ENCODE data around the gene FN3K. TPM values are rescaled to one million over a fixed set of nuclear protein-coding genes. Genes with fewer than 3 reads are reported as not detected.

Gene FN3K
- total RNA-seq, 1 donor from 2014 or later: 5.8 TPM

GRCh38 chr17:82699551-82699950, 35.9 kb upstream of the FN3K start:
- H3K4me3 ChIP-seq (ENCODE audit: low read depth, low read length): no peak overlapping the region
- TF ChIP-seq CTCF (IDR thresholded peaks at IDR 0.05; ENCODE audit: insufficient read depth, low read length, poor library complexity, severe bottlenecking): no peak
- H3K36me3 ChIP-seq (ENCODE audit: control insufficient read depth, insufficient read depth, low read length): no peaks in the 10 kb centered on the region
- DNase-seq (ENCODE audit: low read depth): no peak
- peaks cover 10% of the 10 kb centered on the region for H3K27me3 ChIP-seq (ENCODE audit: control insufficient read depth, insufficient read depth, low read length)

- no peak for TF ChIP-seq CTCF (IDR thresholded peaks at IDR 0.05; ENCODE audit: insufficient read depth, low read length, poor library complexity, severe bottlenecking)
These were observed 33.0 kb upstream of the FN3K start for GRCh38 chr17:82702231-82702927.

GRCh38 chr17:82703036-82703745, 32.2 kb upstream of the FN3K start:
- Histone ChIP-seq H3K27me3 (ENCODE audit: control insufficient read depth, insufficient read depth, low read length) (peaks cover 9% of the 10 kb centered on the region), H3K4me3 (ENCODE audit: low read depth, low read length) (no peak overlapping the region)
- no peak for TF ChIP-seq CTCF (IDR thresholded peaks at IDR 0.05; ENCODE audit: insufficient read depth, low read length, poor library complexity, severe bottlenecking)

More at GRCh38 chr17:82702231-82702927, 33.0 kb upstream of the FN3K start:
- no peak for DNase-seq (ENCODE audit: low read depth)
- H3K4me3 ChIP-seq (ENCODE audit: low read depth, low read length): no peak overlapping the region
- H3K36me3 ChIP-seq (ENCODE audit: control insufficient read depth, insufficient read depth, low read length): no peaks in the 10 kb centered on the region
- H3K27me3 ChIP-seq (ENCODE audit: control insufficient read depth, insufficient read depth, low read length): peaks cover 12% of the 10 kb centered on the region

GRCh38 chr17:82703935-82704865, 31.2 kb upstream of the FN3K start:
- Histone ChIP-seq H3K4me3 (ENCODE audit: low read depth, low read length) (no peak overlapping the region), H3K36me3 (ENCODE audit: control insufficient read depth, insufficient read depth, low read length) (no peaks in the 10 kb centered on the region), H3K27me3 (ENCODE audit: control insufficient read depth, insufficient read depth, low read length) (peaks cover 9% of the 10 kb centered on the region)
- no peak for TF ChIP-seq CTCF (IDR thresholded peaks at IDR 0.05; ENCODE audit: insufficient read depth, low read length, poor library complexity, severe bottlenecking)
- DNase-seq (ENCODE audit: low read depth): no peak

More at GRCh38 chr17:82703036-82703745, 32.2 kb upstream of the FN3K start:
- no peaks in the 10 kb centered on the region for H3K36me3 ChIP-seq (ENCODE audit: control insufficient read depth, insufficient read depth, low read length)
- DNase-seq (ENCODE audit: low read depth): no peak

- Histone ChIP-seq H3K36me3 (ENCODE audit: control insufficient read depth, insufficient read depth, low read length) (no peaks in the 10 kb centered on the region), H3K4me3 (ENCODE audit: low read depth, low read length) (no peak overlapping the region), H3K27me3 (ENCODE audit: control insufficient read depth, insufficient read depth, low read length) (peaks cover 11% of the 10 kb centered on the region)
- DNase-seq (ENCODE audit: low read depth): no peak
- no peak for TF ChIP-seq CTCF (IDR thresholded peaks at IDR 0.05; ENCODE audit: insufficient read depth, low read length, poor library complexity, severe bottlenecking)
These were observed 30.5 kb upstream of the FN3K start for GRCh38 chr17:82704886-82705285.
